ENCODE results near the gene ZNF532.
"Not testable (repeated sequence)": the region's sequence is repeated elsewhere in the genome, so short reads cannot be mapped to it uniquely, and the experiment has no call there.

Gene ZNF532

GRCh38 chr18:58905777-58906428 is 41.2 kb downstream of the ZNF532 start:
- Mint-ChIP-seq H3K4me1 (ENCODE audit: low read depth in 2 of 2) (peaks cover 2 to 4% of the 10 kb centered on the region in 2 donors), H3K9me3 (no peaks in the 10 kb centered on the region), H3K36me3 (ENCODE audit: insufficient read depth) (no peaks in the 10 kb centered on the region), H3K27ac (no peak overlapping the region), H3K4me3 (no peak overlapping the region), H3K27me3 (peaks cover 0 to 11% of the 10 kb centered on the region in 2 donors)
- ATAC-seq (replicated peaks): no peak
- no peak for DNase-seq

GRCh38 chr18:58908006-58908405 is 43.3 kb downstream of the ZNF532 start:
- Mint-ChIP-seq H3K36me3 (ENCODE audit: insufficient read depth) (no peaks in the 10 kb centered on the region), H3K27me3 (peaks cover 0 to 18% of the 10 kb centered on the region in 2 donors), H3K4me1 (ENCODE audit: low read depth in 2 of 2) (peaks cover 7 to 18% of the 10 kb centered on the region in 2 donors), H3K4me3 (no peak overlapping the region), H3K9me3 (no peaks in the 10 kb centered on the region), H3K27ac (no peak overlapping the region)
- DNase-seq: no peak
- no peak for ATAC-seq (replicated peaks)

- Mint-ChIP-seq H3K36me3 (ENCODE audit: insufficient read depth) (peaks cover 3% of the 10 kb centered on the region), H3K4me1 (ENCODE audit: low read depth in 2 of 2) (peaks cover 7 to 24% of the 10 kb centered on the region in 2 donors), H3K27me3 (peaks cover 0 to 18% of the 10 kb centered on the region in 2 donors), H3K27ac (peak overlapping the region in 1 of 2 donors; percentile 38), H3K9me3 (no peaks in the 10 kb centered on the region), H3K4me3 (no peak overlapping the region)
- ATAC-seq (replicated peaks): no peak
- DNase-seq: no peak
Measured at GRCh38 chr18:58909521-58909920, 44.8 kb downstream of the ZNF532 start.

DNA sequence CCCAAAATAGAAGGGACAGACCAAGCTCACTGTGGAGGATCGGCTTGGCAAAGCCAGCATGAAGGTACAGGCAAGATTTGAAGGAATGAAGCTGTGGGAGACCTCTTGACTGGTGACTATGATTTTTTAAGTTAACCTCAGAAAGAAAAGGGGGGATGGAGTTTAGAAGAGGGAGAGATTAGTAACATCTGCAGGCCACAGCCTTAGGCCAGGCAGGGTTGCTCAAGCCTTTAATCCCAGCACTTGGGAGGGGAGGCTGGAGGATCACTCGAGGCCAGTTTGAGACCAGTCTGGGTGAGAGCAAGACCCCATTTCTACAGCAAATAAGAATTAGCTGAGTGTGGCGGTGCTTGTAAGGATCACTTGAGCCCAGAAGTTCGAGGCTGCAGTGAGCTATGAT is 46.6 kb downstream of the ZNF532 start:
- H3K27ac Mint-ChIP-seq: peak overlapping the region; percentile 12 to 81
- peaks cover 7 to 24% of the 10 kb centered on the region in 2 donors for H3K4me1 Mint-ChIP-seq (ENCODE audit: low read depth in 2 of 2)
- H3K27me3 Mint-ChIP-seq: peaks cover 0 to 18% of the 10 kb centered on the region in 2 donors
- H3K36me3 Mint-ChIP-seq (ENCODE audit: insufficient read depth): peaks cover 3% of the 10 kb centered on the region
- H3K9me3 Mint-ChIP-seq: no peaks in the 10 kb centered on the region
- ATAC-seq (replicated peaks) (no peak), DNase-seq (no peak)
- H3K4me3 Mint-ChIP-seq: no peak overlapping the region

- H3K27me3 Mint-ChIP-seq: peaks cover 0 to 18% of the 10 kb centered on the region in 2 donors
- peak overlapping the region; percentile 12 to 81 for H3K27ac Mint-ChIP-seq
- peaks cover 3% of the 10 kb centered on the region for H3K36me3 Mint-ChIP-seq (ENCODE audit: insufficient read depth)
- H3K4me3 Mint-ChIP-seq: no peak overlapping the region
- H3K4me1 Mint-ChIP-seq (ENCODE audit: low read depth in 2 of 2): peaks cover 7 to 24% of the 10 kb centered on the region in 2 donors
- H3K9me3 Mint-ChIP-seq: no peaks in the 10 kb centered on the region
- DNase-seq: no peak
- no peak for ATAC-seq (replicated peaks)
Measured at GRCh38 chr18:58911766-58912165, 47.1 kb downstream of the ZNF532 start.

DNA sequence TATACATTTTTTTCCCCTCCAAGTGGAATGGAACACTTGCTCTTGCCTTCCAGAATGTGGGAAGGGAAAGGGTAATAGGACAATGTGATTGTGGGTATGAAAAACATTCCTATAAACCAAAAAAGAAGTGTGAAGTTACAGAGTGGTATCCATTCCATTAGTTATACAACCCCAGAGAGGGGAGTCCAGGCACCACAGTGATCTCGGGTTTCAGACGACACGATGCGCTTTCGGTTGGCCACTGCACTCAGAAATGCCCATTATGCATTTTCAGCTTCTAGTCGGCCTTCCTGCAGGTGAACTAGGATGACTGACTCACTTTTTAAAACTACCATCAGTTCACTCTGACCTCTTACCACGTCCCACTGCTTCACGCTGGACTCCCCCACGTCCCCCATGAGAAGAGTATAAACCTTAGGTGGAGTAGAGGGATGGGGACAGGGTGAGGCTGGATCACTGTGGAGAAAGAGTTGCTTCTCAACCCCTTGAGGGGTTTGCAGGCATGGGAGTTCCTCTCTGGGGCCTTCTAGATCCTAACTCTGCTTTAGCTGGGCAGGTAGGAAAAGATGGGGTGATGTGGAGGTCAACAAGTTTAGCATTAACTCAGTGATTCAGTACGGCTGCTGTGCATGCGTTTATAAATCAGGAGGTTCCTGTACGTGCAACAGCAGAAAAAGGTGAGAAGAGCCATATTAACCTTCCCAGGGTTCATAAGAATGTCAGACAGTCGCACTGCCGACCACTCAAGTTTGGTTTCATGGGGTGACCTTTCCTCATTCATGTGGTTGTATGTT is 50.5 kb downstream of the ZNF532 start:
- DNase-seq (no peak), ATAC-seq (replicated peaks) (no peak)
- Mint-ChIP-seq H3K36me3 (ENCODE audit: insufficient read depth) (peaks cover 6% of the 10 kb centered on the region), H3K9me3 (no peaks in the 10 kb centered on the region), H3K4me3 (no peak overlapping the region), H3K4me1 (ENCODE audit: low read depth in 2 of 2) (peaks cover 7 to 24% of the 10 kb centered on the region in 2 donors), H3K27me3 (peaks cover 0 to 10% of the 10 kb centered on the region in 2 donors), H3K27ac (peak overlapping the region in 1 of 2 donors; percentile 35)

GRCh38 chr18:58915995-58916394 is 51.3 kb downstream of the ZNF532 start:
- ATAC-seq (replicated peaks) (no peak), DNase-seq (no peak)
- peak overlapping the region in 1 of 2 donors; percentile 35 for H3K27ac Mint-ChIP-seq
- peaks cover 0 to 5% of the 10 kb centered on the region in 2 donors for H3K27me3 Mint-ChIP-seq
- H3K4me1 Mint-ChIP-seq (ENCODE audit: low read depth in 2 of 2): peaks cover 5 to 23% of the 10 kb centered on the region in 2 donors
- peaks cover 6% of the 10 kb centered on the region for H3K36me3 Mint-ChIP-seq (ENCODE audit: insufficient read depth)
- H3K4me3 Mint-ChIP-seq: no peak overlapping the region
- no peaks in the 10 kb centered on the region for H3K9me3 Mint-ChIP-seq

DNA sequence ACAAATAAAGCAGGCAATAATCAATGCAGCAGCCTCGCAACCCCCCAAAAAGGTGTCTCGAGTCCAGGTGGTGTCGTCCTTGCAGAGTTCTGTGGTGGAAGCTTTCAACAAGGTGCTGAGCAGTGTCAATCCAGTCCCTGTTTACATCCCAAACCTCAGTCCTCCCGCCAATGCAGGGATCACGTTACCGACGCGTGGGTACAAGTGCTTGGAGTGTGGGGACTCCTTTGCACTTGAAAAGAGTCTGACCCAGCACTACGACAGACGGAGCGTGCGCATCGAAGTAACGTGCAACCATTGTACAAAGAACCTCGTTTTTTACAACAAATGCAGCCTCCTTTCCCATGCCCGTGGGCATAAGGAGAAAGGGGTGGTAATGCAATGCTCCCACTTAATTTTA is 55.3 kb downstream of the ZNF532 start:
- not testable (repeated sequence) for ATAC-seq (replicated peaks); H3K9me3 Mint-ChIP-seq; H3K4me3 Mint-ChIP-seq; H3K4me1 Mint-ChIP-seq (ENCODE audit: low read depth in 2 of 2); H3K27me3 Mint-ChIP-seq; DNase-seq; H3K36me3 Mint-ChIP-seq (ENCODE audit: insufficient read depth)
- H3K27ac Mint-ChIP-seq: peak overlapping the region in 1 of 2 donors; percentile 35

DNA sequence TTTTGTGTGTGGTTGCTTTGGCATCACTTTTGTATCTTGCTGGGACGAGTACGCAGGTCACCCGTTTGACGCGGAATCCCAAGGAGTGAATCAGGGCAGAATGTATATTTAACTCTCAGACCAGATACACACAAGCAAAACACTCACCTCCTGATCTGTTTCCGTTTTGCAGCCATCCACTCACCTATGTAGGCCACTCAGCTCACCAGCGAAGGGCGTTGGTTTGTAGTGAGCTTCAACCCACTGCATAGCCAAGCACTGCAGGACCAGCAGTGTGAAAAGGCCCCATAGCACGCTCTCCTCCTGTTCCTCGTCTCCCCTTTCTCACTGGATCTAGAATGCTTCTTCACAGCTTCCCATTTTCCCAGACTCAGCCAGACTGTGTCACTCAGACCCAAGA is 58.3 kb downstream of the ZNF532 start:
- H3K4me3 Mint-ChIP-seq: no peak overlapping the region
- peaks cover 0 to 3% of the 10 kb centered on the region in 2 donors for H3K9me3 Mint-ChIP-seq
- DNase-seq (no peak), ATAC-seq (replicated peaks) (no peak)
- peaks cover 3% of the 10 kb centered on the region for H3K36me3 Mint-ChIP-seq (ENCODE audit: insufficient read depth)
- no peak overlapping the region for H3K27ac Mint-ChIP-seq
- H3K4me1 Mint-ChIP-seq (ENCODE audit: low read depth in 2 of 2): peaks cover 2 to 7% of the 10 kb centered on the region in 2 donors
- H3K27me3 Mint-ChIP-seq: no peaks in the 10 kb centered on the region

- no peak for DNase-seq
- Mint-ChIP-seq H3K36me3 (ENCODE audit: insufficient read depth) (peaks cover under 1% of the 10 kb centered on the region), H3K9me3 (peaks cover 0 to 3% of the 10 kb centered on the region in 2 donors), H3K4me1 (ENCODE audit: low read depth in 2 of 2) (peaks cover 2 to 12% of the 10 kb centered on the region in 2 donors), H3K27ac (no peak overlapping the region), H3K27me3 (peaks cover 0 to 6% of the 10 kb centered on the region in 2 donors), H3K4me3 (no peak overlapping the region)
- no peak for ATAC-seq (replicated peaks)
Measured at GRCh38 chr18:58924473-58924872, 59.8 kb downstream of the ZNF532 start.

DNA sequence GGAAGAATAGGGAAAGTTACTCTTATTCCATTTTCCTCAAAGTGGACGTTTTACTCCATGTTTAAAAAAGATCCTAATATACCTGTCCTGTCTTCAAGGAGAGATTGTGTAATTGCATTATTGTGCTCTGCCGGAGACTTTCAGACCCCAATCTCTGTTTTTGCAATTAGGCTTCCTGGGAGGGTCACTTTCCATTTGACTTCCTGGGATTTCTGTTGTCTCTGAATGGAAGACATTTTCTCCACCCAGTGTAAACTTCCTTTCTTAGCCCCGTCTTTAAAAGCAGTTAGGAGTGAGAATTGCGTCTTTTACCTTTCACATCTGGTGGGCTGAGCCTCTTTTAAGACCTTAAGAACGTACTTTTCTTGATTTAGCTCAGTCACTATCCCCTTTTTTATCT is 63.0 kb downstream of the ZNF532 start:
- no peak for ATAC-seq (replicated peaks)
- peaks cover 0 to 6% of the 10 kb centered on the region in 2 donors for H3K27me3 Mint-ChIP-seq
- peaks cover 2 to 12% of the 10 kb centered on the region in 2 donors for H3K4me1 Mint-ChIP-seq (ENCODE audit: low read depth in 2 of 2)
- no peaks in the 10 kb centered on the region for H3K36me3 Mint-ChIP-seq (ENCODE audit: insufficient read depth)
- no peak overlapping the region for H3K27ac Mint-ChIP-seq
- no peak overlapping the region for H3K4me3 Mint-ChIP-seq
- H3K9me3 Mint-ChIP-seq: peaks cover 0 to 3% of the 10 kb centered on the region in 2 donors
- no peak for DNase-seq

- Mint-ChIP-seq H3K9me3 (peaks cover 0 to 3% of the 10 kb centered on the region in 2 donors), H3K27ac (peak overlapping the region in 1 of 2 donors; percentile 6), H3K4me3 (no peak overlapping the region), H3K4me1 (ENCODE audit: low read depth in 2 of 2) (peaks cover 2 to 12% of the 10 kb centered on the region in 2 donors), H3K27me3 (peaks cover 0 to 6% of the 10 kb centered on the region in 2 donors), H3K36me3 (ENCODE audit: insufficient read depth) (no peaks in the 10 kb centered on the region)
- DNase-seq (no peak), ATAC-seq (replicated peaks) (no peak)
Measured at GRCh38 chr18:58928386-58928785, 63.7 kb downstream of the ZNF532 start.

- peaks cover 2 to 12% of the 10 kb centered on the region in 2 donors for H3K4me1 Mint-ChIP-seq (ENCODE audit: low read depth in 2 of 2)
- peaks cover 0 to 6% of the 10 kb centered on the region in 2 donors for H3K27me3 Mint-ChIP-seq
- DNase-seq (no peak), ATAC-seq (replicated peaks) (no peak)
- H3K36me3 Mint-ChIP-seq (ENCODE audit: insufficient read depth): no peaks in the 10 kb centered on the region
- no peak overlapping the region for H3K4me3 Mint-ChIP-seq
- peaks cover 0 to 3% of the 10 kb centered on the region in 2 donors for H3K9me3 Mint-ChIP-seq
- H3K27ac Mint-ChIP-seq: no peak overlapping the region
Measured at GRCh38 chr18:58929206-58929605, 64.5 kb downstream of the ZNF532 start.

DNA sequence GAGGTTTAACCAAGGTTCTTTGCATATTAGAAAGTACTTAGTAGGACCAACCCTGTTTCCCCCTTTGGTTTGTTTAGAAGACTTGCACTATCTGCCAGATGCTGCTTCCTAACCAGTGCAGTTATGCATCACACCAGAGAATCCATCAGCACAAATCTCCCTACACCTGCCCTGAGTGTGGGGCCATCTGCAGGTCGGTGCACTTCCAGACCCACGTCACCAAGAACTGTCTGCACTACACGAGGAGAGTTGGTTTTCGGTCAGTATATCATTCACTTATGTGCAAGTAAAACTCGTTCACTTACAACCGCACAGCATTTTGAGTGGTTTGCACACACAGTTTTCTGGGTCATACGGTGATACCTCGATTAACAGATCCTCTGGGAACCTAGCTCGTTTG is 69.7 kb downstream of the ZNF532 start:
- peaks cover 4% of the 10 kb centered on the region for H3K36me3 Mint-ChIP-seq (ENCODE audit: insufficient read depth)
- no peak overlapping the region for H3K27ac Mint-ChIP-seq
- peaks cover 0 to 8% of the 10 kb centered on the region in 2 donors for H3K4me1 Mint-ChIP-seq (ENCODE audit: low read depth in 2 of 2)
- ATAC-seq (replicated peaks): no peak
- H3K27me3 Mint-ChIP-seq: peaks cover 0 to 6% of the 10 kb centered on the region in 2 donors
- no peak for DNase-seq
- no peak overlapping the region for H3K4me3 Mint-ChIP-seq
- H3K9me3 Mint-ChIP-seq: no peaks in the 10 kb centered on the region
